T-helper 2 cell treated with Interferon-gamma antibody and Interleukin-4, amounts not matched to agents 5 μg/mL and 100 μg/mL, for 36 hours (primary cell): ENCODE measurements around the gene HMCN2.

Experiments
- DNase-seq: peaks from one replicate; pipeline ENCODE4 v3.0.0; 2021; ENCODE audit warnings: low spot score
- H3K27ac Mint-ChIP-seq: one replicate; pipeline ENCODE4 v1.8.0; 2021; ENCODE audit warnings: mild to moderate bottlenecking, mixed read lengths
- H3K27me3 Mint-ChIP-seq: one replicate; pipeline ENCODE4 v1.8.0; 2021; ENCODE audit warnings: low read depth, mixed read lengths
- H3K36me3 Mint-ChIP-seq: one replicate; pipeline ENCODE4 v1.8.0; 2021; ENCODE audit warnings: low read depth, mixed read lengths
- H3K4me1 Mint-ChIP-seq: one replicate; pipeline ENCODE4 v1.8.0; 2021; ENCODE audit warnings: low read depth, mixed read lengths
- H3K4me3 Mint-ChIP-seq: one replicate; pipeline ENCODE4 v1.8.0; 2022; ENCODE audit warnings: mild to moderate bottlenecking, moderate library complexity, mixed read lengths
- H3K9me3 Mint-ChIP-seq: one replicate; pipeline ENCODE4 v1.8.0; 2021; ENCODE audit warnings: mixed read lengths

HMCN2 gene

GRCh38 chr9:130265431-130266235 is at the start of gene HMCN2:
Gene HMCN2, plus strand, starts transcription at chr9:130265760. Its CDS starts 119 bp downstream, at chr9:130265879.
- Mint-ChIP-seq H3K4me3 (no peak within 1 kb of the TSS), H3K4me1 (no peaks in the 10 kb centered on the region), H3K27me3 (peaks cover 68% of the 10 kb centered on the region), H3K36me3 (no peaks in the 10 kb centered on the region), H3K9me3 (no peaks in the 10 kb centered on the region), H3K27ac (no peak within 1 kb of the TSS)
- DNase-seq = no peak

- Mint-ChIP-seq H3K27ac (no peak overlapping the region), H3K27me3 (no peaks in the 10 kb centered on the region), H3K4me1 (no peaks in the 10 kb centered on the region), H3K9me3 (no peaks in the 10 kb centered on the region), H3K36me3 (no peaks in the 10 kb centered on the region), H3K4me3 (no peak overlapping the region)
- no peak for DNase-seq
Measured at GRCh38 chr9:130217838-130218237, 47.7 kb upstream of the HMCN2 start.

- Mint-ChIP-seq H3K27ac (no peak overlapping the region), H3K27me3 (no peaks in the 10 kb centered on the region), H3K36me3 (no peaks in the 10 kb centered on the region), H3K4me1 (no peaks in the 10 kb centered on the region), H3K4me3 (no peak overlapping the region), H3K9me3 (no peaks in the 10 kb centered on the region)
- no peak for DNase-seq
Measured at GRCh38 chr9:130219661-130220096, 45.9 kb upstream of the HMCN2 start.

GRCh38 chr9:130220352-130220751 is 45.2 kb upstream of the HMCN2 start:
- Mint-ChIP-seq H3K4me3 (no peak overlapping the region), H3K36me3 (no peaks in the 10 kb centered on the region), H3K27ac (no peak overlapping the region), H3K27me3 (no peaks in the 10 kb centered on the region), H3K9me3 (no peaks in the 10 kb centered on the region), H3K4me1 (no peaks in the 10 kb centered on the region)
- DNase-seq = no peak

- DNase-seq = no peak
- Mint-ChIP-seq H3K27ac (no peak overlapping the region), H3K36me3 (no peaks in the 10 kb centered on the region), H3K4me3 (no peak overlapping the region), H3K27me3 (no peaks in the 10 kb centered on the region), H3K4me1 (no peaks in the 10 kb centered on the region), H3K9me3 (peaks cover 6% of the 10 kb centered on the region)
Measured at GRCh38 chr9:130222833-130223232, 42.7 kb upstream of the HMCN2 start.

GRCh38 chr9:130225071-130225470 is 40.5 kb upstream of the HMCN2 start:
- DNase-seq = no peak
- Mint-ChIP-seq H3K4me3 (no peak overlapping the region), H3K27me3 (no peaks in the 10 kb centered on the region), H3K27ac (no peak overlapping the region), H3K4me1 (no peaks in the 10 kb centered on the region), H3K36me3 (no peaks in the 10 kb centered on the region), H3K9me3 (peaks cover 6% of the 10 kb centered on the region)

GRCh38 chr9:130225586-130225985 is 40.0 kb upstream of the HMCN2 start:
- no peaks in the 10 kb centered on the region for H3K4me1 Mint-ChIP-seq
- no peak overlapping the region for H3K27ac Mint-ChIP-seq
- H3K36me3 Mint-ChIP-seq = no peaks in the 10 kb centered on the region
- no peak overlapping the region for H3K4me3 Mint-ChIP-seq
- peaks cover 6% of the 10 kb centered on the region for H3K9me3 Mint-ChIP-seq
- DNase-seq = no peak
- no peaks in the 10 kb centered on the region for H3K27me3 Mint-ChIP-seq

GRCh38 chr9:130226112-130226511 is 39.4 kb upstream of the HMCN2 start:
- no peaks in the 10 kb centered on the region for H3K4me1 Mint-ChIP-seq
- H3K9me3 Mint-ChIP-seq = peaks cover 6% of the 10 kb centered on the region
- H3K4me3 Mint-ChIP-seq = no peak overlapping the region
- no peak overlapping the region for H3K27ac Mint-ChIP-seq
- no peak for DNase-seq
- no peaks in the 10 kb centered on the region for H3K27me3 Mint-ChIP-seq
- H3K36me3 Mint-ChIP-seq = no peaks in the 10 kb centered on the region

- no peaks in the 10 kb centered on the region for H3K36me3 Mint-ChIP-seq
- H3K4me3 Mint-ChIP-seq = no peak overlapping the region
- H3K27ac Mint-ChIP-seq = no peak overlapping the region
- H3K9me3 Mint-ChIP-seq = peaks cover 6% of the 10 kb centered on the region
- no peak for DNase-seq
- no peaks in the 10 kb centered on the region for H3K4me1 Mint-ChIP-seq
- H3K27me3 Mint-ChIP-seq = no peaks in the 10 kb centered on the region
Measured at GRCh38 chr9:130227833-130228232, 37.7 kb upstream of the HMCN2 start.

GRCh38 chr9:130229759-130230158 is 35.8 kb upstream of the HMCN2 start:
- Mint-ChIP-seq H3K27ac (no peak overlapping the region), H3K27me3 (no peaks in the 10 kb centered on the region), H3K9me3 (peaks cover 6% of the 10 kb centered on the region), H3K4me3 (no peak overlapping the region), H3K36me3 (no peaks in the 10 kb centered on the region), H3K4me1 (no peaks in the 10 kb centered on the region)
- DNase-seq = no peak

- no peak overlapping the region for H3K4me3 Mint-ChIP-seq
- H3K9me3 Mint-ChIP-seq = peaks cover 6% of the 10 kb centered on the region
- no peaks in the 10 kb centered on the region for H3K36me3 Mint-ChIP-seq
- no peak for DNase-seq
- H3K27ac Mint-ChIP-seq = no peak overlapping the region
- no peaks in the 10 kb centered on the region for H3K27me3 Mint-ChIP-seq
- H3K4me1 Mint-ChIP-seq = no peaks in the 10 kb centered on the region
Measured at GRCh38 chr9:130230631-130231030, 34.9 kb upstream of the HMCN2 start.

GRCh38 chr9:130232899-130233586 is 32.5 kb upstream of the HMCN2 start:
- no peak for DNase-seq
- no peak overlapping the region for H3K4me3 Mint-ChIP-seq
- H3K27ac Mint-ChIP-seq = no peak overlapping the region
- no peaks in the 10 kb centered on the region for H3K36me3 Mint-ChIP-seq
- H3K4me1 Mint-ChIP-seq = peaks cover 3% of the 10 kb centered on the region
- no peaks in the 10 kb centered on the region for H3K27me3 Mint-ChIP-seq
- no peaks in the 10 kb centered on the region for H3K9me3 Mint-ChIP-seq

- no peak overlapping the region for H3K4me3 Mint-ChIP-seq
- H3K36me3 Mint-ChIP-seq = no peaks in the 10 kb centered on the region
- DNase-seq = no peak
- H3K27ac Mint-ChIP-seq = no peak overlapping the region
- no peaks in the 10 kb centered on the region for H3K9me3 Mint-ChIP-seq
- no peaks in the 10 kb centered on the region for H3K27me3 Mint-ChIP-seq
- H3K4me1 Mint-ChIP-seq = peaks cover 3% of the 10 kb centered on the region
Measured at GRCh38 chr9:130233587-130233945, 32.0 kb upstream of the HMCN2 start.

GRCh38 chr9:130234340-130235260 is 31.0 kb upstream of the HMCN2 start:
- Mint-ChIP-seq H3K27me3 (no peaks in the 10 kb centered on the region), H3K4me1 (peaks cover 5% of the 10 kb centered on the region), H3K27ac (no peak overlapping the region), H3K4me3 (no peak overlapping the region), H3K36me3 (no peaks in the 10 kb centered on the region), H3K9me3 (no peaks in the 10 kb centered on the region)
- no peak for DNase-seq
